HUES6 (cell line): ENCODE data around the gene TAL1.
A peak's percentile ranks its signal among the peaks of the same experiment; 100 is the strongest.

Experiments used
- H3K27ac ChIP-seq: 2 replicates; pipeline ENCODE4 v1.7.0; 2013; ENCODE audit warnings: low read depth, mild to moderate bottlenecking, low read length, inconsistent platforms
- H3K27me3 ChIP-seq: 2 replicates; pipeline ENCODE4 v1.6.1; 2013; ENCODE audit warnings: low read length; ENCODE audit not compliant: control insufficient read depth, insufficient read depth
- H3K36me3 ChIP-seq: 2 replicates; pipeline ENCODE4 v1.6.1; 2013; ENCODE audit warnings: low read length; ENCODE audit not compliant: control insufficient read depth, insufficient read depth
- H3K4me1 ChIP-seq: 2 replicates; pipeline ENCODE4 v1.6.1; 2013; ENCODE audit warnings: low read length; ENCODE audit not compliant: control insufficient read depth, insufficient read depth
- H3K4me3 ChIP-seq: 2 replicates; pipeline ENCODE4 v1.5.1; 2013; ENCODE audit warnings: low read depth, low read length
- H3K9ac ChIP-seq: one replicate; pipeline ENCODE4 v1.6.1; 2013; ENCODE audit warnings: mild to moderate bottlenecking, low read length
- H3K9me3 ChIP-seq: 2 replicates; pipeline ENCODE4 v1.6.1; 2013; ENCODE audit warnings: low read depth, low read length; ENCODE audit not compliant: control insufficient read depth, insufficient read depth

Gene TAL1

DNA sequence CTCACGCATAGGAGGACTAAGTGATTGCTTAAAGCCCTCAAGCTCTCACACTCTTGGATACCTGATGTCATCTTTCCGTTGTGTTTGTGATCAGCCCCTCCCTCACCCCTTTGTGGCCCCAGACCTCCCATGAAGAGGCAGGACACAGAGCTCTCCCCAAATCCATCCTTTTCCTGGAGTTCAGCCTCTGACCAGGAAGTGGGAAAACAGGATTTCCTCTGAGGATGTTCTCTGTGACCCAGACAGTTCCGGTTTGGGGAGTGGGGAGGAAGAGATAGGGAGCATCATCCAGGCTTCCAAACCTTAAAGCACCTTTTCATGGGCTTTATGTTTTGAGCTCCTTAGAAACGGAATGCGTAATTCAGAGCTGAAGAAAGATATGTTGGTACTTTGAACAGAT, 11.9 kb upstream of the TAL1 start:
- no peak overlapping the region for H3K4me3 ChIP-seq
- H3K36me3 ChIP-seq: no peaks in the 10 kb centered on the region
- H3K4me1 ChIP-seq: peaks cover 4% of the 10 kb centered on the region; the same call in 1 of the 2 replicates
- H3K9me3 ChIP-seq: no peaks in the 10 kb centered on the region
- H3K27me3 ChIP-seq: peaks cover 41% of the 10 kb centered on the region
- H3K9ac ChIP-seq: no peak overlapping the region
- H3K27ac ChIP-seq: no peak overlapping the region

DNA sequence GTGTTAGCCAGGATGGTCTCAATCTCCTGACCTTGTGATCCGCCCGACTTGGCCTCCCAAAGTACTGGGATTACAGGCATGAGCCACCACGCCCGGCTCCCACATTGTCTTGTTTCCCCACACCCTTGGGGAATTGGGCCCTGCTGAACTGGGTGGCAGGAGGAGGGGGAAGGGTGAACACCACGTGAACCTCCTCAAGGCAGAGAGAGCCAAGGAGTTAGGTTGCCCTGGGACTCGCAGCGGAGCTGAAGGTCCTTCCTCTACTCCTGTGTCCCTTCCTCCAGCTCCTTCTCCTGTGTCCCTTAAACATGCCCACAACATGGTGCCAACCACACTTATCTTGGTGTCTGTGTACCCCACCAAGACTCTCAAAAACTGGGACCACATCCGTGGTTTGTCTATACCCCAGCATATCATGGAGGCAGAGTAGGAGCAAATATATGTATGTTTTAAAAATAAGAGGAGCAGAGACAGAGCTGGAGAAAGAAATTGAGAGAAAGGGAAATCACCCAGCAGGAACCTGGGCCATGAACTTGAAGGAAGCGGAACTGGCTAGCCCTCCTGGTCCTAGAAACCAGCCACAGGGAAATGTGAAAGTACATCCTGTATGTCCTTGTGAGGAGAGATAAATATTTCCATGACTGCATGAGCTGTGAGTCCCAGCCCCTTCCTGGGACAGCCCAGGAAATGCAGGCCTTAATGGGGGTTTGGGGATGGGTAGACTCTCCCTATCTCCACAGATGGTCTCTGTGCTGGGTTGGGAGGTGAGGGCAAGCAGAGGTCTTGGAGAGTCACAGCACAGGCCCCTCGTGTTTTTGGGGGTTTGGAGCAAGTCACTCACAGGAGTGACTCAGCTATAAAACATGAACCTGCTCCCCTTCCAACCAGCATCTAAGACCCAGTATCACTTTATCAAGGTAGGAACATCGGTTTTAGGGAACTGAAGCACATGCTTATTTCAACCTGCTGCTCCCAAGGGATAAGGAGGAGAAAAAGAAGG, 9.4 kb upstream of the TAL1 start:
- H3K9ac ChIP-seq: no peak overlapping the region
- peaks cover 57% of the 10 kb centered on the region for H3K27me3 ChIP-seq
- H3K4me1 ChIP-seq: peaks cover 4% of the 10 kb centered on the region; the same call in 1 of the 2 replicates
- H3K36me3 ChIP-seq: no peaks in the 10 kb centered on the region
- no peaks in the 10 kb centered on the region for H3K9me3 ChIP-seq
- H3K4me3 ChIP-seq: no peak overlapping the region
- no peak overlapping the region for H3K27ac ChIP-seq

DNA sequence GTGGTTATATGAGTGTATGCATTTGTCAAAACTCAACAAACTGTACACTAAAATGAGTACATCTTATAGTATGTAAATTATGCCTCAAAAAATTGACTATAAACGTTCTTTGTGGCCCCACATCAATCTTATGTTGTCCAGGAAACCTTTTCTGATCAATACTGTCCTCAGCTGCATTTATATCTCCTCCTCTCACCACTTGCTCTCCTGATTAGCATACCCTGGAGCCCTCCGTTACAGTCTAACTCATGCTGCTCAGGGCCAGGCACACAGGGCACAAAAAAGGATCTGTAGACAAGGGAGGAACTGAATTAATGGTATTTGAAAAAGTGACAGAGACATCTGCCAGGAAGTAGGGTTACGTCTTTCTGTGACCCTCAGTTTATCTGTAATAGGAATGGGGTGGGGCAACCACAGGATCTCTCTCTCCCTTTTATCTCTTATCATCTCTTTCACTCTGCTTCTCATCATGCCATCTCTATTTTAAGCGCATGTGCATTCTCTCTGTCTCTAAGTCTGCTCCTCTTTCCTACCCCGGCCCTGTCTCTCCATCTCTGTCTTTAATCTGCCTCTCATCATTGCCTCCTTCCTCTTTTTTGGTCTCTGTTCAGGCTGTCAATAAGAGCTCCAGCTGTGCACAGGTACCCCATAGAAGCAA, 7.0 kb upstream of the TAL1 start:
- Histone ChIP-seq H3K9me3 (no peaks in the 10 kb centered on the region), H3K4me3 (no peak overlapping the region), H3K9ac (no peak overlapping the region), H3K27ac (no peak overlapping the region), H3K27me3 (peaks cover 73% of the 10 kb centered on the region), H3K4me1 (peaks cover 14% of the 10 kb centered on the region; the same call in 1 of the 2 replicates), H3K36me3 (no peaks in the 10 kb centered on the region)

DNA sequence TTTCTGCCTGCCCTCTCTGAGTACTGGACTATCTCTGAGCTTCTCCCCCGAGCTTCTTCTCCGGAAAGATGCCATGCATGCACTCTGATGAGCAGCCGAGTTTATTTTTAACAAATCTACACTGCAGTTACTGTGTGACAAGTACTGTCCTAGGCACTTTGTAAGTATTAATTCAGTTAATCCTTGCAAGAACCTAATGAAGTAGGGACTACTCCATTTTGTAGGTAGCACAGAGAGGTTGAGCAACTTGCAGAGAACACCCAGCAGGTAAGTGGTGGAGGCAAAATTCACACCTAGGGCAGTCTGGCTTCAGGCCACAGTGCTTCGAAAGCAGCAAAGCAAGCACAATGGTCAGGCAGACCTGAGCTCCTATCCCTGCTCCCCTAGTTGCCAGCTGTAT, 3.8 kb upstream of the TAL1 start:
- Histone ChIP-seq H3K4me1 (peaks cover 17% of the 10 kb centered on the region), H3K9me3 (no peaks in the 10 kb centered on the region), H3K27me3 (peaks cover 80% of the 10 kb centered on the region), H3K36me3 (no peaks in the 10 kb centered on the region), H3K4me3 (no peak overlapping the region), H3K9ac (no peak overlapping the region), H3K27ac (no peak overlapping the region)

DNA sequence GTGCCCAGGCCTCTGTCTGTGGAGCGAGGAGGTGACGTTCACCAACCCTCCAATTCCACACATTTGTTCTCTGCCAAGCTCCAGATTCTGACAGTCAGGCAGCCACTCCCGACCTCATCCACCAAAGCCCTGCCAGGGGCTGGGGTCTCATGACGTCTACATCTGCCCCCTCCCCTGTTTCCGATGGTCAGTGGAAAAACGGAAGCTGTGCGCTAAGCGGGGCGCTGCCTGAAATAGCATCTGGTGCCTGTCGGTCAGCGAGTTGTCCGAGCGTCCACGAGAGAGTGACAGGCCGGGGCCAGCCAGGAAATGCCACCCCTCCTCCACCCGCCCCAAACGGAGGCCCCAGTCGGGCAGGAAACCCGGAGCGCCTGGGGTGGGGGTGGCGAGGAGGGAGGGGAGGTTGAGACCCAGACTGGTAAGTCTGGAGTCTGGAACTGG, 3.2 kb upstream of the TAL1 start:
- Histone ChIP-seq H3K27me3 (peaks cover 86% of the 10 kb centered on the region), H3K4me1 (peaks cover 19% of the 10 kb centered on the region), H3K27ac (no peak overlapping the region), H3K4me3 (no peak overlapping the region), H3K9me3 (no peaks in the 10 kb centered on the region), H3K36me3 (no peaks in the 10 kb centered on the region), H3K9ac (no peak overlapping the region)

DNA sequence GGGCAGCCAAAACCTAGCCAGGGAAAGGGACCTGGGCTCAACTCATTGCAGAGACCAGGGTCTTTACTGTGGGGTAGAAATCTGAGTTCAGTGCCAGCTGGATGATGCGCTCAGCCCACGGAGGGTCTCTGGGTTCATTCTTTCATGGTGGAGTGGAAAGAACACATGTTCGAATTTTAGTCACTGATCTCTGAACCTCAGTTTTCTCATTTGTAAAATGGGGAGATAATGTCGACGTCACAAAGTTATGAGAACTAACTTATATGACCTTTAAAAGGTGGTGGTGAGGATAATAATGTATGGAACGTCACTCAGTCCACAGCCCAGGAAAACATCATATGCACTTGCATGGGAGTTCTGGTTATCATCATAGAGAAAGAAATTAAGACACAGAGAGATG, 1.2 kb upstream of the TAL1 start:
- Histone ChIP-seq H3K27ac (no peak overlapping the region), H3K27me3 (peaks cover 95% of the 10 kb centered on the region), H3K36me3 (no peaks in the 10 kb centered on the region), H3K9ac (no peak overlapping the region), H3K4me3 (no peak overlapping the region), H3K4me1 (peaks cover 37% of the 10 kb centered on the region), H3K9me3 (no peaks in the 10 kb centered on the region)

DNA sequence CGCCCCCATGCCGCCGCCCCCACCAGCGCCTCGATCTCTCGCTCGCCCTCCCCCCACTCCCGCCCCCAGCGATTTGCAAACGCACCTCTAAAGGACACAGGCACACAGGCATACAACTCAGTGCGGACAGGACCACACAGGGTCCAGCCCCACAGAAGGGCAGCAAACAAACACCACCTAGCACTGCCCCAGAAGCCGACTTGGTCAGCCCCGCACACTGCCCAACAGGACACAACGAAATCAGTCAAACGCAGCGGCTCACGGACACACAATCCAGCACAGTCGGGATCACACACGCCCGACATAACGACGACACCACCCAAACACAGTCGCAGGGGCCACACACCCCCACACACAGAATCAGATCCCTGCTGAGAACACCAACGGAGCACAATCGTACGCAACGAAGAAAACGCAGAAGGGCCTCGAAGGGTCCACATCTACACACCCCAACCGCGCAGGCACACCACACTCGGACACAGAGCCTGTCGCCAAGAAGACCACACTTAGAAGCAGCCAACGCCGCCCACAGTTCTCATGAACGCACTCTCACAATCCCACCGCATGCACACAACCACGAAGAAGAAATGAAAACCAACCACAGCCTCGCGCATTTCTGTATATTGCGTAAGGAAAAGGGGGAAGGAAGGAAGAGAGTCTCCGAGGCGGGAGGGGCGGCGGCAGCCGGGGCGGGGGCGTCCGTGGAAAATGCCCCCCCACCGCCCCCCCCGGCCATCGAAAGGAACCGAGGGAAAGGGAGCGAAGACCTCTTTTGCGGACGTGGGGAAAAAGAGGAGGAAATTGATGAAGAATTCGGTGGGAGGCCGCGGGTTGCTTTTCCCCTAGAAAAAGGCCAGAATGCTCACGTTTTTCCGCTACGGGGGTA, 481 bp downstream of the TAL1 start:
- Histone ChIP-seq H3K4me3 (peak overlapping the region; percentile 51), H3K36me3 (no peaks in the 10 kb centered on the region), H3K9ac (no peak overlapping the region), H3K4me1 (peaks cover 37% of the 10 kb centered on the region), H3K27me3 (peaks cover 100% of the 10 kb centered on the region), H3K27ac (no peak overlapping the region), H3K9me3 (no peaks in the 10 kb centered on the region)

DNA sequence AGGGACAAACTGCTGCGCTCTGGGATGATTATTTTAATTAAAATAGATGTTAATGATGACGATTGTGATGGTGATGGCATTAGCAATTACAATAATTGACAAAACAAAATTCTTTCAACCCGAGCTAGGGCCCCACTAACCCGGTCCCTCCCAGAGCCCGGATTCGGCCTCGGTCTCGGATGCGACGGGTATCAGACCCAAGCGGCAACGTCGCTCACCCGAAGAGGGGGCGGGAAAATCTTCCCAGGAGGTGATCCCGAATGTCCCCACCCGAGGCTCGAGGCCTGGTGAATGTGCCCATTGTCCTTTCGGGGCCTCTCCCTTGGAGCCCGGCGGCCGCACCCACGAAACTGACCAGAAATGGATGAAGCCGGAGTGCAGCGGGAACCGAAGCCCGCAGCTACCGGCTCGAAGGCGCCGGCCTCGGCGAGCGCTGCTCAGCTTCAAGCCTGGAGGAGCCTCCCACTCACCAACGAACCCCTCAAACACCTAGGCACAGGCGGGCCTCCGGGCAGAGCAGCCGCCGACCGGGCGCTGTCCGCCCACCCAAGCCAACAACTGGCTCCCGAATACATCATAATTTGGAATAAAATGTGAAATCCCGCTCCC, 1.2 kb downstream of the TAL1 start:
- Histone ChIP-seq H3K27me3 (peaks cover 100% of the 10 kb centered on the region), H3K4me3 (peak overlapping the region; percentile 43), H3K4me1 (peaks cover 40% of the 10 kb centered on the region), H3K27ac (no peak overlapping the region), H3K9ac (no peak overlapping the region), H3K36me3 (no peaks in the 10 kb centered on the region), H3K9me3 (no peaks in the 10 kb centered on the region)

DNA sequence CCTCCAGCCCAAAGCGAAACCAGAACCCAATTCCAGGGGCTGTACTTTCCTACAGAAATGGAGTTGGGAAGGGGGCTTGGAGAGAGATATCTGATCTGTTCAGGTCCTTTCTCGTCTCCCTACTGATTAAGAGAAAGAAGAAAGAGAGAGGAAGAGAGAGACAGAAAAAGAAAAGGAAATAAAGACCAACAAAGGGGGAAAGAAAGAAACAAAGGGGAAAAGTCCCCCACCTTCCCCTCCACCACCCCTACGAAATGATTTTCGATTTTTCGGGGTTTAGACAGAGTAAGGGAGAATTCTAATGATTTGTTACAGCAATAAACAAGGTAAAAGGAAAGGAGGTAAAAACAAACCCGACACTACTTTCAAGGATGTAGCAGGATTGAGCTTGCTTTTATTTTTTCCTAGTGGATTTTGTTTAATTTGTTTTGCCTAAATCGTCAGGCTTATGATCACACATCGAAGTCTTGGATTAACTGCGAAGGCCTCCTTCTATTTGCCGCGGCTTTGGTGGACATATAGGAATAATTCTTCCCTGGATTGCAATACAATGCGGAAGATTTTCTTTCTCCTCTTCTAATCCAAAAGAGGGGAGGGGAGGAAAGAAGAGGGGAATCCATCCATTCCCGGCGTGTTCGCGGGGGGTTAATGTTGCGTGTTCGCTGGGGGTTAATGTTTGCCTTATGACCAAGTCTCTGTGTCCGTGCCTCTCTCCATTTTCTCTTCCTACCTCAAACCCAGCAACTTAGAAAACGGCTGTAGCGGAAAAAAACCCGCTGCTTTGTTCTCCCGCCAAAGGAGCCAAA, 1.9 kb downstream of the TAL1 start:
- Histone ChIP-seq H3K9me3 (no peaks in the 10 kb centered on the region), H3K4me1 (peaks cover 33% of the 10 kb centered on the region), H3K27me3 (peaks cover 100% of the 10 kb centered on the region), H3K36me3 (no peaks in the 10 kb centered on the region), H3K9ac (no peak overlapping the region), H3K4me3 (peak overlapping the region; percentile 48), H3K27ac (no peak overlapping the region)
